Left ventricle myocardium inferior (tissue), 1 donor: ENCODE data around the gene RHOF. TPM values are rescaled to one million over a fixed set of nuclear protein-coding genes. Genes with fewer than 3 reads are reported as not detected.

Source experiments
- DNase-seq: peaks from one replicate; pipeline ENCODE4 v3.0.0-alpha.2; 2020
- H3K27ac ChIP-seq: fragments of 200-600 bp; replicated peaks from 2 replicates; pipeline ENCODE4 v1.8.0; 2021
- H3K27me3 ChIP-seq: fragments of 200-600 bp; 2 replicates; pipeline ENCODE4 v1.8.0; 2021; ENCODE audit warnings: low read depth
- H3K36me3 ChIP-seq: fragments of 200-600 bp; 2 replicates; pipeline ENCODE4 v1.8.0; 2021
- H3K4me1 ChIP-seq: fragments of 200-600 bp; 2 replicates; pipeline ENCODE4 v1.8.0; 2021
- H3K4me3 ChIP-seq: fragments of 200-600 bp; 2 replicates; pipeline ENCODE4 v1.8.0; 2021; ENCODE audit warnings: mild to moderate bottlenecking, moderate library complexity
- H3K9me3 ChIP-seq: fragments of 200-600 bp; replicated peaks from 2 replicates; pipeline ENCODE4 v1.8.0; 2021
- CTCF ChIP-seq: fragments of 200-600 bp; IDR thresholded peaks from 2 replicates; pipeline ENCODE4 v1.8.0; 2021; ENCODE audit warnings: antibody characterized with exemption, mild to moderate bottlenecking, borderline replicate concordance
- intact Hi-C: fragments of 100-400 bp; cut with micrococcal nuclease; formaldehyde crosslinking; loops from one replicate; pipeline ENCODE4 v1.11.0; 2022
- total RNA-seq: library from RNA; stranded (reverse); fragmentation: NEBNext Ultra II Directional; extraction: Animal tissue kit (Norgen Biotek cat#: 25700); gene quantifications from one replicate; pipeline ENCODE4 v1.2.1, GENCODE V29; 2021
- donor health status: DM: no; HTN: yes; CAD: no; lungs with severe emphysema.

The RHOF gene
- total RNA-seq, 1 donor from 2014 or later: 44.3 TPM

DNA sequence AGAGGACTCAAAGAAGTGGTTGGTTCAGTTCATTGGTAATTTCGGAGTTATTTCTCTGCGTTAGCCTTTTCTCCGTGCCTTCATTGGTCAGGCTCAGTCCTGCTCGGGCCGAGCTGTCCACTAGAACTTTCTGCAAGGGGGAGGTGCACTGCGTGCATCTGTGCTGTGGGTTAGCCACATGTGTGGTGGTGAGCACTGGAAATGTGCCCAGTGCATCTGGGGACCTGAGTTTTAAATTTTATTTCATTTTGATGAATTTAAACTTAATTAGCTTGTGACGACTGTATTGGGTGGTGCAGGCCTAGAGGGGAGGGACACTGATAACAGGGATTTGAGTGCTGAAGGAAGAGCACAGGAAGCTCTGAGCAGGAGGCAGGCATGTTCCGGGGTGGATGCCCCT, 34.8 kb upstream of the RHOF start:
- intact Hi-C loops: no loop called here
- Histone ChIP-seq H3K36me3 (peaks cover 70% of the 10 kb centered on the region), H3K4me1 (peaks cover 22% of the 10 kb centered on the region), H3K9me3 (no peaks in the 10 kb centered on the region), H3K27me3 (no peaks in the 10 kb centered on the region), H3K4me3 (no peak overlapping the region), H3K27ac (no peak overlapping the region)
- DNase-seq: no peak
- TF ChIP-seq CTCF: no peak

GRCh38 chr12:121827351-121828099, 34.0 kb upstream of the RHOF start:
- no peaks in the 10 kb centered on the region for H3K27me3 ChIP-seq
- TF ChIP-seq CTCF: no peak
- intact Hi-C loops: no loop called here
- H3K4me3 ChIP-seq: no peak overlapping the region
- H3K9me3 ChIP-seq: no peaks in the 10 kb centered on the region
- H3K36me3 ChIP-seq: peaks cover 76% of the 10 kb centered on the region
- DNase-seq: no peak
- peaks cover 22% of the 10 kb centered on the region for H3K4me1 ChIP-seq
- H3K27ac ChIP-seq: no peak overlapping the region

DNA sequence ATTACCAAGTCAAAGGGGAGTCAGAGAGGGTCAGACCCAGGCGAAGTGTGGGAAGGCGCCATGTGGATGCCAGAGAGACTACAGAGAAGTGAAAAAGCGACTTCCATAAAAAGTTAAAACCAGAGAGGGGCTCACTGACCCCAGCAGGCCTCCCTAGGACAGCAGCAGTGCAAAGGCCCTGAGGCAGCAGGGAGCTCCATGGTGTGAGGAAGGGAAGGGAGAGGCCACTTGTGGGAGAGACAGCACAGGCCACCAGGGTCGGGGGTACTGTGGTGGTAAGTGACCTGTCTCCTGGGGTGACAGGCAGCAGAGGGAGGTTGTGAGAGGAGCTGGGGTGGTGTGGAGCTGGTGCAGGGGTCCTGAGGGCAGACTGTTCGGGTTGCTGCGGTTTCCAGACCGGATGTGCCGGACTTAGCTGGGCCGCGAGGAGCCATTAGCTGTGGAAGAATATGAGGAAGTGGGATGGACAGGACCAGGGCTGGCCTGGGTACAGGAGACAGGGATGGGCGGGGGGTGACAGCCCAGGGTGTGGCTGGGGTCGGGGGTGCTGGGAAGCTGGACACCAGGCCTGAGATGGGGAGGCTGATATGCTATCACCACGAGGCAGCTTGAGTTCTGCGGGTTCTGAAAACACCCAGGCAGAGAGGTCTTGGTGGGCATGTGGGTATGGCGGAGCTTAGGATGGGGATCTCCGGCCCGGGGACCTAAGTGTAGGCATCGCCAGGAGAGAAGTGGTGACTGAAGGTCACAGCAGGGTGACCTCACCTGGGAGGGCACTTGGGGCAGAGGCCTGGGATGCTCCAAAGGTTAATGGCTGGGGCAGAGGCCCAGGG, 33.0 kb upstream of the RHOF start:
- Histone ChIP-seq H3K27me3 (no peaks in the 10 kb centered on the region), H3K4me1 (peaks cover 22% of the 10 kb centered on the region), H3K36me3 (peaks cover 78% of the 10 kb centered on the region), H3K27ac (no peak overlapping the region), H3K4me3 (no peak overlapping the region), H3K9me3 (no peaks in the 10 kb centered on the region)
- intact Hi-C loops: no loop called here
- TF ChIP-seq CTCF: no peak
- DNase-seq: no peak

- Histone ChIP-seq H3K27me3 (no peaks in the 10 kb centered on the region), H3K9me3 (no peaks in the 10 kb centered on the region), H3K4me3 (no peak overlapping the region), H3K27ac (no peak overlapping the region), H3K4me1 (peaks cover 21% of the 10 kb centered on the region), H3K36me3 (peaks cover 78% of the 10 kb centered on the region)
- TF ChIP-seq CTCF: no peak
- intact Hi-C loops: no loop called here
- DNase-seq: no peak
Measured at GRCh38 chr12:121825041-121825523, 31.6 kb upstream of the RHOF start.

GRCh38 chr12:121823727-121824115, 30.2 kb upstream of the RHOF start:
- peaks cover 8% of the 10 kb centered on the region for H3K4me1 ChIP-seq
- TF ChIP-seq CTCF: no peak
- H3K9me3 ChIP-seq: no peaks in the 10 kb centered on the region
- intact Hi-C loops: no loop called here
- peaks cover 80% of the 10 kb centered on the region for H3K36me3 ChIP-seq
- no peak for DNase-seq
- no peaks in the 10 kb centered on the region for H3K27me3 ChIP-seq
- H3K4me3 ChIP-seq: no peak overlapping the region
- no peak overlapping the region for H3K27ac ChIP-seq
